Activated CD4-positive, alpha-beta T cell treated with anti-CD3 and anti-CD28 coated beads, Interleukin-10, Interleukin-2, amounts not matched to agents 100 ng/mL and 50 ng/mL, durations not matched to agents 16 hours and 8 hours (primary cell): Measurements from ENCODE around the gene HOXB7.
A peak's percentile ranks its signal among the peaks of the same experiment; 100 is the strongest.

Source experiments
- DNase-seq: peaks from one replicate; pipeline ENCODE4 v3.0.0-alpha.2; 2020

Gene HOXB7

GRCh38 chr17:48593840-48594537 lies 16.8 kb downstream of the HOXB7 start:
- DNase-seq, result peak; percentile 86

GRCh38 chr17:48593126-48593829 lies 17.5 kb downstream of the HOXB7 start, which contains the start of gene HOXB5:
HOXB5 (minus strand) TSS chr17:48593779; CDS start chr17:48593682, 97 bp downstream.
- peak; percentile 14 for DNase-seq

- DNase-seq, result peak; percentile 20
These were observed 18.2 kb downstream of the HOXB7 start for GRCh38 chr17:48592577-48592976.

GRCh38 chr17:48592057-48592514 lies 18.7 kb downstream of the HOXB7 start:
- no peak for DNase-seq

GRCh38 chr17:48591255-48592056 lies 19.4 kb downstream of the HOXB7 start:
- DNase-seq, result no peak

GRCh38 chr17:48590607-48591161 lies 20.1 kb downstream of the HOXB7 start:
- no peak for DNase-seq

- DNase-seq, result no peak
These were observed 20.8 kb downstream of the HOXB7 start, which contains the start of gene HOXB3 for GRCh38 chr17:48589831-48590606. HOXB3 (minus strand) TSS chr17:48590241; CDS start chr17:48552474, 37,767 bp downstream.

- no peak for DNase-seq
These were observed 21.6 kb downstream of the HOXB7 start for GRCh38 chr17:48589060-48589830.

- DNase-seq, result no peak
These were observed 22.3 kb downstream of the HOXB7 start for GRCh38 chr17:48588528-48588927.

GRCh38 chr17:48588074-48588415 lies 22.8 kb downstream of the HOXB7 start:
- DNase-seq, result no peak

GRCh38 chr17:48587276-48588073 lies 23.3 kb downstream of the HOXB7 start:
- DNase-seq, result no peak

- DNase-seq, result no peak
These were observed 24.2 kb downstream of the HOXB7 start for GRCh38 chr17:48586355-48587258.

GRCh38 chr17:48584223-48584741 lies 26.5 kb downstream of the HOXB7 start:
- DNase-seq, result no peak

- DNase-seq, result no peak
These were observed 27.1 kb downstream of the HOXB7 start for GRCh38 chr17:48583708-48584222.

GRCh38 chr17:48582750-48583069 lies 28.1 kb downstream of the HOXB7 start:
- DNase-seq, result no peak

GRCh38 chr17:48579760-48580554 lies 30.9 kb downstream of the HOXB7 start:
- no peak for DNase-seq

- no peak for DNase-seq
These were observed 31.4 kb downstream of the HOXB7 start for GRCh38 chr17:48579471-48579759.
